Testis (tissue), 3 donors: Measurements from ENCODE around the gene EFEMP2. TPM values are rescaled to one million over a fixed set of nuclear protein-coding genes. Genes with fewer than 3 reads are reported as not detected.

Source experiments
- DNase-seq: peaks from one replicate; pipeline ENCODE4 v3.0.0-alpha.2; 2019
- H3K27ac ChIP-seq, 2 donors: fragments of 200-600 bp; sonication (generic); one replicate each; pipeline ENCODE4 v1.5.1; 2019
- H3K27me3 ChIP-seq: fragments of 200-600 bp; sonication (generic); one replicate; pipeline ENCODE4 v1.5.1; 2019
- H3K36me3 ChIP-seq: fragments of 200-600 bp; sonication (generic); one replicate; pipeline ENCODE4 v1.5.1; 2017; ENCODE audit warnings: low read depth; ENCODE audit errors: missing control alignments
- H3K4me1 ChIP-seq: fragments of 200-600 bp; sonication (generic); one replicate; pipeline ENCODE4 v1.5.1; 2019
- H3K4me3 ChIP-seq, 2 donors: fragments of 200-600 bp; sonication (generic); one replicate each; pipeline ENCODE4 v1.5.1; 2017 to 2019
- H3K9me3 ChIP-seq: fragments of 200-600 bp; sonication (generic); one replicate; pipeline ENCODE4 v1.5.1; 2017
- CTCF ChIP-seq, 3 experiments: fragments of 450-650 bp in 2 of 3; fragments of 200-600 bp in 1 of 3; sonication (generic) in 1 of 3; IDR thresholded peaks; one replicate each; pipeline ENCODE4 v1.5.1; 2016 to 2019; ENCODE audit warnings: antibody characterized with exemption in 3 of 3, mild to moderate bottlenecking in 2 of 3, moderate library complexity in 1 of 3
- POLR2A ChIP-seq: fragments of 450-650 bp; IDR thresholded peaks from one replicate; pipeline ENCODE4 v1.6.1; 2017; ENCODE audit warnings: antibody characterized with exemption, mild to moderate bottlenecking, moderate library complexity
- WGBS, 2 donors: methylation state at CpG; one replicate each; pipeline ENCODE4 v1.1.5; 2018; 5-methylcytosine and 5-hydroxymethylcytosine counted together
- intact Hi-C: fragments of 100-400 bp; cut with DNase I; formaldehyde crosslinking; loops from one replicate; pipeline ENCODE4 v1.15.1; 2023; ENCODE audit warnings: low total_unique reads
- polyA plus RNA-seq: library from polyadenylated mRNA; stranded (reverse); fragments of 350-450 nt; fragmentation: Illumina TruSeq; extraction: RNeasy Lipid Tissue Mini Kit (QIAGEN cat#74804); gene quantifications from one replicate; pipeline ENCODE4 v1.2.3, GENCODE V29; 2014; ENCODE audit warnings: low read depth, low replicate concordance; ENCODE audit not compliant: insufficient read depth
- total RNA-seq, 2 donors: library from RNA; depleted of rRNA; stranded (reverse); fragments of >200 nt; gene quantifications; one replicate each; pipeline ENCODE4 v1.2.3, GENCODE V29; 2016

EFEMP2 gene
- total and polyA plus RNA-seq, 3 donors from 2014 or later: 47.4 to 100 (median 52.4) TPM

GRCh38 chr11:65911682-65912568, 39.3 kb upstream of the EFEMP2 start:
- Histone ChIP-seq H3K27ac (no peak overlapping the region), H3K9me3 (no peaks in the 10 kb centered on the region), H3K4me1 (peaks cover 30% of the 10 kb centered on the region), H3K36me3 (no peaks in the 10 kb centered on the region), H3K4me3 (no peak overlapping the region), H3K27me3 (no peaks in the 10 kb centered on the region)
- WGBS, 2 donors: 32 to 35% methylated on average over 8 to 14 of the region's 14 CpGs
- intact Hi-C loops: no loop called here
- DNase-seq: peak; percentile 53
- TF ChIP-seq CTCF (IDR thresholded peaks at IDR 0.05) (peak in 1 of 3 experiments; percentile 19), POLR2A (no peak)

- Histone ChIP-seq H3K9me3 (no peaks in the 10 kb centered on the region), H3K4me1 (peaks cover 10% of the 10 kb centered on the region), H3K36me3 (no peaks in the 10 kb centered on the region), H3K27me3 (no peaks in the 10 kb centered on the region), H3K4me3 (no peak overlapping the region), H3K27ac (no peak overlapping the region)
- intact Hi-C loops: no loop called here
- no peak for DNase-seq
- WGBS, 2 donors: 89 to 90% methylated on average over 6 of the region's 6 CpGs
- no peak for TF ChIP-seq POLR2A
- no peak for TF ChIP-seq CTCF (IDR thresholded peaks at IDR 0.05)
Measured at GRCh38 chr11:65907878-65908277, 35.3 kb upstream of the EFEMP2 start.

GRCh38 chr11:65906602-65907001, 34.0 kb upstream of the EFEMP2 start:
- peaks cover 4% of the 10 kb centered on the region for H3K4me1 ChIP-seq
- H3K4me3 ChIP-seq: no peak overlapping the region
- WGBS, 2 donors: 91 to 92% methylated on average over 5 of the region's 5 CpGs
- DNase-seq: no peak
- TF ChIP-seq CTCF (IDR thresholded peaks at IDR 0.05) (no peak), POLR2A (no peak)
- H3K27ac ChIP-seq: no peak overlapping the region
- H3K27me3 ChIP-seq: no peaks in the 10 kb centered on the region
- no peaks in the 10 kb centered on the region for H3K9me3 ChIP-seq
- H3K36me3 ChIP-seq: no peaks in the 10 kb centered on the region
- intact Hi-C loops: no loop called here

DNA sequence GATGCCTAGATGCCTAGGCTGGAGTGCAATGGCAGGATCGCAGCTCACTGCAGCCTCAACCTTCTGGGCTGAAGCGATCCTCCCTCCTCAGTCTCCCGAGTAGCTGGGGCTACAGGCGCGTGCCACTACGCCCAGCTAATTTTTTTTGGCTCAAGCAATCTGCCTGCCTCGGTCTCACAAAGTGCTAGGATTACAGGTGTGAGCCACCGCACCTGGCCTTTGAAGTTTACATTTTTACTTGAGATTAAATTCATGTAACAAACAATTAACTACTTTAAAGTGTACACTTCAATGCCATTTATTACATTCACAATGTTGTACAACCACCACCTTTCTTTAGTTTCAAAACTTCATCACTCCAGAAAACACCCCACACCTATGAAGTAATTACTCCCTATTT, 31.1 kb upstream of the EFEMP2 start:
- Histone ChIP-seq H3K4me1 (peaks cover 8% of the 10 kb centered on the region), H3K36me3 (no peaks in the 10 kb centered on the region), H3K4me3 (no peak overlapping the region), H3K27ac (no peak overlapping the region), H3K27me3 (no peaks in the 10 kb centered on the region), H3K9me3 (no peaks in the 10 kb centered on the region)
- TF ChIP-seq CTCF (IDR thresholded peaks at IDR 0.05) (no peak), POLR2A (no peak)
- intact Hi-C loops: no loop called here
- no peak for DNase-seq
- WGBS, 2 donors: 85 to 88% methylated on average over 8 of the region's 8 CpGs

- Histone ChIP-seq H3K4me1 (peaks cover 8% of the 10 kb centered on the region), H3K9me3 (no peaks in the 10 kb centered on the region), H3K27me3 (no peaks in the 10 kb centered on the region), H3K4me3 (no peak overlapping the region), H3K27ac (no peak overlapping the region), H3K36me3 (no peaks in the 10 kb centered on the region)
- no peak for DNase-seq
- WGBS, 2 donors: 51 to 57% methylated on average over 3 to 4 of the region's 5 CpGs
- intact Hi-C loops: no loop called here
- TF ChIP-seq CTCF (IDR thresholded peaks at IDR 0.05) (no peak), POLR2A (no peak)
Measured at GRCh38 chr11:65903068-65903481, 30.5 kb upstream of the EFEMP2 start.
